Erythroblast (primary cell): Measurements from ENCODE around the gene TIMM50.
"Not testable (repeated sequence)": the region's sequence is repeated elsewhere in the genome, so short reads cannot be mapped to it uniquely, and the experiment has no call there.

Experiments
- DNase-seq, 2 experiments: peaks; one replicate each; lab custom pipeline; 2025; lab: John Stamatoyannopoulos, UW
- GATA1 ChIP-seq: IDR thresholded peaks from 2 replicates; pipeline ENCODE4 v1.6.1; 2011; ENCODE audit warnings: low read depth, mild to moderate bottlenecking, control low read depth, low read length, moderate library complexity
- POLR2A ChIP-seq: IDR thresholded peaks from 2 replicates; pipeline ENCODE4 v1.6.1; 2011; ENCODE audit warnings: mild to moderate bottlenecking, low read length

The TIMM50 gene

DNA sequence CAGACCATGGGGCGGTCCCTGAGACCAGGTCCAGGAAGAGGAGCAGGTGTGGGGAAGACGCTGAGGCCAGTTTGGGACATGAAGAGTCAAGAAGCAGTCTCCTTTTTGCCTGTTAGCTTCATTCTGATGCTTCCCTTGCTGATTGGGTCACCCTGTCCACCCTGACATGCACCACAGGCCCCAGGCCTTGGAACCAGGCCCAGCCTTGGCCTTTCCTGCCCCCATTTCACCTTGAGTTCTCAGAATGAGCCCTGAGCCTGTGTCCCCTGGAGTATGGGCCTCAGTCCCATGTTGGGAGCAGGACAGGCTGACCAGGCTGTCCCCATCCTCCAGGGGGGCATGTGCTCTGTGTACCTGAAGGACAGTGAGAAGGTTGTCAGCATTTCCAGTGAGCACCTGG is 4.9 kb upstream of the TIMM50 start:
- no peak for TF ChIP-seq POLR2A
- DNase-seq = no peak

DNA sequence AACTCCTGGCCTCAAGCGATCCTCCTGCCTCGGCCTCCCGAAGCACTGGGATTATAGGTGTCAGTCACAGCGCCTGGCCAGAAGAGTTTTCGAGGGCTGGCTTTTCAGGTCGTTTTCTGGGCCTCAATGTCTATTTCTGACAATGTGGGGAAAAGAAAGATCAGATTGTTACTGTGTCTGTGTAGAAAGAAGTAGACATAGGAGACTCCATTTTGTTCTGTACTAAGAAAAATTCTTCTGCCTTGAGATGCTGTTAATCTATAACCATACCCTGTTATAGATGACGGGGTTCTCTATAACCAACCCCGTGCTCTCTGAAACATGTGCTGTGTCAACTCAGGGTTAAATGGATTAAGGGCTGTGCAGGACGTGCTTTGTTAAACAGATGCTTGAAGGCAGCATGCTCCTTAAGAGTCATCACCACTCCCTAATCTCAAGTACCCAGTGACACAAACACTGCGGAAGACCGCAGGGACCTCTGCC is 1.3 kb upstream of the TIMM50 start:
- not testable (repeated sequence) for DNase-seq

DNA sequence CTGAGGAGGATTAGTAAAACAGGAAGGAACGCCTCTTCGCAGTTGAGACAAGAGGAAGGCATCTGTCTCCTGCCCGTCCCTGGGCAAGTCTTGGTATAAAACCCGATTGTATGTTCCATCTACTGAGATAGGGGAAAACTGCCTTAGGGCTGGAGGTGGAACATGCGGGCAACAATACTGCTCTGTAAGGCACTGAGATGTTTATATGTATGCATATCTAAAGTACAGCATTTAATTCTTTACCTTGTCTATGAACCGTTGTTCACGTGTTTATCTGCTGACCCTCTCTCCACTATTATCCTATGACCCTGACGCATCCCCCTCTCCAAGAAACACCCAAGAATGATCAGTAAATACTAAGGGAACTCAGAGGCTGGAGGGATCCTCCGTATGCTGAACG is 722 bp upstream of the TIMM50 start:
- no peak for TF ChIP-seq GATA1
- no peak for TF ChIP-seq POLR2A
- DNase-seq = no peak

DNA sequence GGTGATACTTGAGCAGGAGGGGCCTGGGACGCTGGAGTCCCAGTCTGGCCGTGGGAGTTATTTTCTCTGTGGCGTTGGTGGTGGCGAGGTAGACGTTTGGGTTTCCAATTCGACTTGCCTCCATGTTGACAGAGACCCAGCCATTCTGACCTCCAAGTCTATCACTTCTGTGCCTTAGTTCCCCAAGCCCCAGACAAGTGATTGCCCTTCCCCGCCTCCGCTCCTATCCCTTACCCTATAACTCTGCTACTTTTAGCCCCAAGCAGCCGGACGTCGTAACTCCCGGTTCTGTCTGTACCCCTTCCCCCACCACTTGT is 549 bp downstream of the TIMM50 start:
- peak in 1 of 2 experiments; percentile 63 for DNase-seq
- no peak for TF ChIP-seq POLR2A
- no peak for TF ChIP-seq GATA1

DNA sequence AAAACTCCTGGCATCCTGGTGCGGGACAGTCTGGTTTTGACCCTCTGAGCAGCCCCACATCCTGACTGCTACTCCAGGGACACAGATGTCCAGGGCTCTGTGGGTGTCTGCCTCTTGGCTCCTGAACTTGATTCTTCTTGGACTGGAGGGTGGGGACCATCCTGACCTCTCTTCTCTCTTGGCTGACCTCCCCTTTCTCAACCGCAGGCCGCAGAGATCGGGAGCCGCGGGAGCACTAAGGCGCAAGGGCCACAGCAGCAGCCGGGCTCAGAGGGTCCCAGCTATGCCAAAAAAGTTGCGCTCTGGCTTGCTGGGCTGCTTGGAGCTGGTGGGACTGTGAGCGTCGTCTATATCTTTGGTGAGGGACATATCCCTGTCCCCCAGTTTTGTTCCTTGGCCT is 1.0 kb downstream of the TIMM50 start:
- no peak for TF ChIP-seq POLR2A
- TF ChIP-seq GATA1 = no peak
- DNase-seq = no peak

DNA sequence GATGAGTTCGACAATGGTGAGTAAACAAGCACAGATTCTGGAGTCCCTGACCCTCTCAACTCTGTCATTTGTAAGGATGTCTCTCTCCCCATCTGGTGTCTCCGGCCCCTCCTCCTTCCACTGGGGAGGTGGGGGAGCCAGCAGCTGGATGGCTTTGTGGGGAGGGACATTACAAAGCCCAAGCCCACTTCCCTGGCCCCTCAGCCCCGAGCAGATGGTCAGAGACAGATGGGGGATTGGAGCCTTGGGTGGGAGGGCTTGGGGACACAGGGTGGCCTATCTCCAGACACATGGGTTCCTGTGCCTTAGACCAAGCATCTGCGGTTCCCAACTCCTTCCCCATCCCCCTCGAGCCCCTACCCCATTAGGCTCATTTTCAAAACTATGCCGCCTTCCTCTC is 2.5 kb downstream of the TIMM50 start:
- TF ChIP-seq POLR2A (no peak), GATA1 (no peak)
- DNase-seq = no peak

DNA sequence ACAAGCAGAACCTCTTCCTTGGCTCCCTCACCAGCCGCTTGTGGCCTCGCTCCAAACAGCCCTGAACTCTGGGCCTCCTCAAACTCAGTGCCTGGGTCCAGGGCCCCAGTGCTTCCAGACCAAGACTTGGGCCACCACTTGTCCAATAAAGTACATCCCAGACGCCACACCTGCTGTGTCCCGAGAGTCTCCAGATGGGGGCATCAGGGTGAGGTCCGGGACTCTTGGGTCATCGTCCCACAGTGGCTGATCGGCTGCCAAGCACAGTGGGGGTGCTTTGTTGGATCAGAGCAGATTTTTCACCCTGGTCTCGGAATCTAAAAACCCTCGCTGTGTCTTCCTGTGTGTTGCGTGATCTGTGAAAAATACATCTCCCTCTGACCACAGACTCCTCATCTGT is 9.1 kb downstream of the TIMM50 start:
- no peak for TF ChIP-seq POLR2A
- no peak for TF ChIP-seq GATA1
- no peak for DNase-seq

DNA sequence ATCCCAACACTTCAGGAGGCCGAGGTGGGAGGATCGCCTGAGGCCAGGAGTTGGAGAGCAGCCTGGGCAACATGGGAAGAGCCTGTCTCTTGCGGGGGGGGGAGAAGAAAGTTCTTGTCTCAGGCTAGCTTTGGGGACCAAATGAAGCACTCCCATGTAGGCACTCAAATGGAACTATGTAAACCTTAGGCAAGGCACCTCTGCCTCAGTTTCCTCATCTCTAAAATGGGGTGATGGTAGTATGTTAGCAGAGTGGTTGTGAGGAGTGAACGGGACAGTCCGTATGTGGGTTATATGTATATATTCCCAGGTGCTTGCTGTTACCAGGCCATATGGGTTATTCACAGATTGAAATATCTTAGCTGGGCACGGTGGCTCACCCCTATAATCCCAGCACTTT is 11.6 kb downstream of the TIMM50 start:
- TF ChIP-seq POLR2A = no peak
- no peak for TF ChIP-seq GATA1
- DNase-seq = no peak

DNA sequence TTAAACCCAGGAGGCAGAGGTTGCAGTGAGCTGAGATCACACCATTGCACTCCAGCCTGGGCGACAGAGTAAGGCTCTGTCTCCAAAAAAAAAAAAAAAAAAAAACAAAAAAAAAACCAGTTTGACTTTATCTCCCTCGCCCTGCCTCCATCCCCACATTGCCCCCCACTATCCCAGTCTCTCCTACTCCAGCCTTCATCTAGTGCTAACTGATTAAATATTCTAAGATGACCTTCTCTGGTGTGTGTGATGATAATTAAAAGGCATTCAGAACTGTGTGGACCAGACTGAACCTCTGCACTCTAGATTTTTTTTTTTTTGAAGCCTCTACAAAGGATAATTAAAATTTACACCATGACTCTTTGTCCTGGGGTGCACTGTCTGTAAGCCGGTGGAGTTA is 12.2 kb downstream of the TIMM50 start:
- TF ChIP-seq POLR2A = no peak
- TF ChIP-seq GATA1 = no peak
- no peak for DNase-seq

DNA sequence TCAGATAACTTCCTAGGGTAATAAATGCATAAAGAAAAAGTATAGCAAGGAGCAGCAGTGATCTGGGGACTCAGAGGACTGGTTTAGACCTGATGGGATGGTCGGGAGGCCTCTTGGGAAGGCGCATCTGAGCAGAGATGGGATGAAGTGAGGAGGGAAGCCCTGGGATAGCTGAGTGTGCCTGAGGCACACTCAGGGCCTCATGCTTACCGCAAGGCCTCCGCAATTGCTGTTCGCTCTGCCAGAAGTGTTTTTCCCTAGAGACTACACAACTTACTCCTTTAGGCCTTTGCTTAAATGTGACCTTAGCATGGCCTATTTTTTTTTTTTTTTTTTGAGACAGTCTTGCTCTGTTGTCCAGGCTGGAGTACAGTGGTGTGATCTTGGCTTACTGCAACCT is 14.0 kb downstream of the TIMM50 start:
- TF ChIP-seq POLR2A (no peak), GATA1 (no peak)
- no peak for DNase-seq

DNA sequence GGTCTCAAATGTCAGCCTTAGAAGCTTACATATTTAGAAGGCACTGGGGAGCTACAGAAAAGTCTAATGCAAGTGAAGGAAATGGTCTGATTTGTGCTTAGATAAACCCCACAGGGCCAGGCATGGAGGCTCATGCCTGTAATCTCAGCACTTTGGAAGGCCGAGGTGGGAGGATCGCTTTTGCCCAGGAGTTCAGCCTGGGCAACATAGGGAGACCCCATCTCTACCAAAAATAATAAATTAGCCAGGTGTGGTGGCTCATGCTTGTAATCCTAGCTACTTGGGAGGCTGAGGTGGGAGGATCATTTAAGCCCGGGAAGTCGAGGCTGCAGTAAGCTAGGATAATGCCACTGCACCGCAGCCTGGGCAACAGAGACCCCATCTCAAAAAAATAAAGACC is 15.4 kb downstream of the TIMM50 start:
- no peak for DNase-seq
- TF ChIP-seq GATA1 (no peak), POLR2A (no peak)

DNA sequence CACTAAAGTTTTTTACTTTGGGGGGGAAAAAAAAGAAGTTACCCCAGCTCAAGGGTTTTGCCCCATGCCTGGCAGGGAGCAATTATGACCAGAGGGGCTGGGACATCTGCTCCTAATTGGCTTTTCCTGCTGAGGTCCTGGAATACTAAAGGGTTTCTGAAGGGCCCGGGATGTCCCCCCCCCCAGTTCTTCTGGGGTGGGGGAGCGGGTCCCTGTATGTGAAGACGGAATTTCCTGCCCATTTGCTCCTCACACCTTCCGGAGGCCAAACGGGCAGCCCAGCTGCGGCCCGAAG is 17.0 kb downstream of the TIMM50 start:
- DNase-seq = no peak
- no peak for TF ChIP-seq GATA1
- TF ChIP-seq POLR2A = no peak

DNA sequence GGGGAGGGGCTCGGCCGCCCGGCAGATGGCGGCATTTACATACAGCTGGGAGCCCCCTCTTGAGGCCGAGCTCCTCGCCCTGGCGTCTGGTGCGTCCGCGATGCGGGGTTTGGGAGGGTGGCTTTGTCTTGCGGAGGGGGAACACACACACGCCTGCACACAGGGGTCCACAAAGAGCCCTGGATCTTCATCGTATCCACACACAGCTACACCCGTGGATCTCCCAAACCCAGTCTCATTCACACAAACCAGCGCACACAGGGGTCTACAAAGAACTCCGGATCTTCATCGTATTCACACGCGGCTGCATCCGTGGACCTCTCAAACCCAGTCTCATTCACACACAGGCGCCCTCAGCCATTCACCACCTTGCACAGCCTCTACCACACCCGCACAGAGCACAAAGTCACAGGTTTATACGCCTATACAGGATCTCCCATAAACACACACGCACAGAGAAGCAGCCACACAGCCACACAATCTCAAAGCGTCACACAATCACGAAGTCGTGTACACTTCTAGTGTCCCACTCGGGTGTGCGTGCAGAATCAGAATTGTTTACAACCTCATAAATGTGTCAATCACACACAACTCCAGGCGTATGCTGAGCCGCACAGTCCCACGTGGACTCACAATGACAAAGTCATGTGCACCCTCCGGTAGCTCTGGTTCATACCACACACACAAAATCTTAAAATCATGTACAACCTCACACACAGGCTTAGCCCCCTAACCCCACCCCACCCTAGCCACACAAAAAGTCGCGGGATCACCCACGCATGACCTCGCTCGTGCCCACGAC is 17.6 kb downstream of the TIMM50 start:
- DNase-seq = peak; percentile 26 to 38
- no peak for TF ChIP-seq GATA1

DNA sequence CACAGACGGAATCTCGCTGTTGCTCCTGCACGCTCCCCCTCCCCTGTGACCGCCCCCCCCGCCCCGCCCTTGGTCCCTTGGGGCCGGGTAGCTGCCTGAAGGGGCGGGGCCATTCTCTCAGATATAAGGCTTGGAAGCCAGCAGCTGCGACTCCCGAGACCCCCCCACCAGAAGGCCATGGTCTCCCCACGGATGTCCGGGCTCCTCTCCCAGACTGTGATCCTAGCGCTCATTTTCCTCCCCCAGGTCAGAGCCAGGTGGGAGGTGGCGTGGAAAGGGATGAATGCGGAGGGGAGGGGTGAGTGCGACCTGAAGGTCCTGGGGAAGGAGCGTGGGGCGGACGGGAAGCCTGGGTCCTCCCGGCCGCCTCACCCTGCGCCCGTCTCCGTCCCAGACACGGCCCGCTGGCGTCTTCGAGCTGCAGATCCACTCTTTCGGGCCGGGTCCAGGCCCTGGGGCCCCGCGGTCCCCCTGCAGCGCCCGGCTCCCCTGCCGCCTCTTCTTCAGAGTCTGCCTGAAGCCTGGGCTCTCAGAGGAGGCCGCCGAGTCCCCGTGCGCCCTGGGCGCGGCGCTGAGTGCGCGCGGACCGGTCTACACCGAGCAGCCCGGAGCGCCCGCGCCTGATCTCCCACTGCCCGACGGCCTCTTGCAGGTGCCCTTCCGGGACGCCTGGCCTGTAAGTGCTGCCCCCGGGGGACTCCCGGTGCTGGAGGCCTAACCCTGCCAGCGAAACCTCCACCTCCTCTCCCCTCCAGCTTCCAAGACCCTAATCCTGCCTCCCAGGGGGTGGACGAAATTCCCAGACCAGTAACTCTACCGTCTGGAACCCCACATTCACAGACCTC is 18.4 kb downstream of the TIMM50 start, which contains the start of gene DLL3:
Gene DLL3 (plus strand): TSS at position 150 of the 845 bp plus-strand sequence. CDS start 28 bp downstream, at position 178.
- TF ChIP-seq POLR2A = no peak
- no peak for TF ChIP-seq GATA1
- peak; percentile 22 to 42 for DNase-seq
